B cell (primary cell): ENCODE data around the gene TMEM182. TPM values are rescaled to one million over a fixed set of nuclear protein-coding genes. Genes with fewer than 3 reads are reported as not detected.

Experiments
- ATAC-seq: fragments of 200-7000 bp; cut with Tn5 transposase; one replicate; pipeline ENCODE4 v1.10.0; 2021; ENCODE audit warnings: low read depth, mild to moderate bottlenecking, moderate number of reproducible peaks, moderate library complexity
- CTCF ChIA-PET: fragments of 350-600 bp; sonication (Branson Sonifier 250); formaldehyde crosslinking; loops from one replicate; lab custom pipeline; 2021; ENCODE audit warnings: antibody characterized with exemption, inconsistent platforms; lab: Charles Lee
- POLR2A ChIA-PET: fragments of 350-600 bp; sonication (Branson Sonifier 250); formaldehyde crosslinking; loops from one replicate; lab custom pipeline; 2021; ENCODE audit warnings: antibody characterized with exemption; lab: Charles Lee
- DNase-seq: peaks from one replicate; pipeline ENCODE4 v3.0.0; 2013
- H2AFZ ChIP-seq: 2 replicates; pipeline ENCODE4 v1.6.1; 2012; ENCODE audit warnings: mild to moderate bottlenecking, low read depth, low read length; ENCODE audit not compliant: insufficient read depth, poor library complexity, severe bottlenecking
- H3K27ac ChIP-seq, 2 donors: 1 replicate in 1 of 2; 2 replicates in 1 of 2; pipeline ENCODE4 v1.5.1; 2012 to 2013; ENCODE audit warnings: low read length in 2 of 2, mild to moderate bottlenecking in 2 of 2, moderate library complexity in 1 of 2
- H3K27me3 ChIP-seq, 4 experiments: fragments of 200-600 bp in 1 of 4; sonication (generic) in 1 of 4; replicated peaks in 1 of 4; 1 replicate in 2 of 4; 2 replicates in 2 of 4; pipeline versions ENCODE4 v1.6.1 to v1.7.0; 2013 to 2016; ENCODE audit warnings: low read length in 3 of 4, mild to moderate bottlenecking in 2 of 4, mixed read lengths in 1 of 4, moderate library complexity in 1 of 4; ENCODE audit not compliant: insufficient read depth in 4 of 4, control insufficient read depth in 3 of 4; ENCODE audit errors: control extremely low read depth in 1 of 4
- H3K36me3 ChIP-seq, 2 experiments: replicated peaks in 1 of 2; 1 replicate in 1 of 2; 2 replicates in 1 of 2; pipeline versions ENCODE4 v1.6.1 to v1.7.1; 2013; ENCODE audit warnings: low read length in 1 of 2; ENCODE audit not compliant: insufficient read depth in 2 of 2, control insufficient read depth in 1 of 2; ENCODE audit errors: control extremely low read depth in 1 of 2, extremely low read depth in 1 of 2
- H3K4me1 ChIP-seq, 2 donors: fragments of 200-600 bp in 1 of 2; sonication (generic) in 1 of 2; 1 replicate in 1 of 2; 2 replicates in 1 of 2; pipeline versions ENCODE4 v1.5.1 to v1.6.1; 2013 to 2017; ENCODE audit warnings: low read length in 2 of 2; ENCODE audit not compliant: control insufficient read depth in 2 of 2, insufficient read depth in 2 of 2
- H3K4me2 ChIP-seq: replicated peaks from 2 replicates; pipeline ENCODE3; 2012; ENCODE audit warnings: mild to moderate bottlenecking, low read depth, low read length; ENCODE audit not compliant: poor library complexity, severe bottlenecking
- H3K4me3 ChIP-seq, 5 experiments: fragments of 200-600 bp in 1 of 5; sonication (generic) in 1 of 5; 1 replicate in 3 of 5; 2 replicates in 2 of 5; pipeline versions ENCODE4 v1.5.1 to v1.7.0; 2011 to 2016; ENCODE audit warnings: low read length in 4 of 5, mild to moderate bottlenecking in 4 of 5, low read depth in 2 of 5, control low read depth in 1 of 5, moderate library complexity in 1 of 5; ENCODE audit not compliant: insufficient read depth in 1 of 5; ENCODE audit errors: control extremely low read depth in 1 of 5, extremely low read depth in 1 of 5
- H3K79me2 ChIP-seq: fragments of 200-600 bp; sonication (generic); one replicate; pipeline ENCODE4 v1.6.0; 2016; ENCODE audit warnings: low read length; ENCODE audit not compliant: control insufficient read depth, insufficient read depth
- H3K9ac ChIP-seq: fragments of 200-600 bp; sonication (generic); 2 replicates; pipeline ENCODE4 v1.6.1; 2017; ENCODE audit warnings: mild to moderate bottlenecking, low read length, moderate library complexity
- H3K9me3 ChIP-seq, 3 donors: one replicate each; pipeline versions ENCODE4 v1.6.1 to v1.7.1; 2013; ENCODE audit warnings: low read length in 2 of 3; ENCODE audit not compliant: control insufficient read depth in 2 of 3, insufficient read depth in 1 of 3; ENCODE audit errors: control extremely low read depth in 1 of 3
- H4K20me1 ChIP-seq: 2 replicates; pipeline ENCODE4 v1.6.0; 2012; ENCODE audit warnings: mild to moderate bottlenecking, low read length; ENCODE audit not compliant: insufficient read depth, control insufficient read depth, poor library complexity, severe bottlenecking
- H3K27ac Mint-ChIP-seq: one replicate; pipeline ENCODE4 v1.8.0; 2021; ENCODE audit warnings: mixed read lengths
- H3K27me3 Mint-ChIP-seq: one replicate; pipeline ENCODE4 v1.8.0; 2021; ENCODE audit warnings: mixed read lengths
- H3K4me1 Mint-ChIP-seq: one replicate; pipeline ENCODE4 v1.8.0; 2021; ENCODE audit warnings: mixed read lengths
- H3K4me3 Mint-ChIP-seq: one replicate; pipeline ENCODE4 v1.8.0; 2021; ENCODE audit warnings: mixed read lengths
- H3K9me3 Mint-ChIP-seq: one replicate; pipeline ENCODE4 v1.8.0; 2022; ENCODE audit warnings: mixed read lengths; ENCODE audit not compliant: insufficient read depth
- CTCF ChIP-seq: fragments of 200-600 bp; IDR thresholded peaks from one replicate; pipeline ENCODE4 v1.8.0; 2022; ENCODE audit warnings: antibody characterized with exemption, mild to moderate bottlenecking
- EZH2 ChIP-seq: IDR thresholded peaks from 2 replicates; pipeline ENCODE4 v1.6.1; 2012; ENCODE audit warnings: borderline replicate concordance, low read depth, mild to moderate bottlenecking, moderate library complexity, low read length; ENCODE audit not compliant: insufficient read depth, poor library complexity, severe bottlenecking
- WGBS: methylation state at CpG from one replicate; pipeline ENCODE4 v1.1.5; 2013; ENCODE audit warnings: missing lambda C conversion rate; ENCODE audit not compliant: insufficient coverage; 5-methylcytosine and 5-hydroxymethylcytosine counted together
- intact Hi-C: fragments of 100-400 bp; cut with micrococcal nuclease; formaldehyde crosslinking; loops from one replicate; pipeline ENCODE4 v1.10.0; 2022
- polyA plus RNA-seq: library from polyadenylated mRNA; depleted of rRNA; stranded (reverse); fragments of >200 nt; gene quantifications from 2 replicates; pipeline ENCODE4 v1.2.3, GENCODE V29; 2012
- total RNA-seq, 2 donors: library from RNA; stranded (reverse); fragments of 120-200 nt in 1 of 2; gene quantifications; 1 replicate in 1 of 2; 2 replicates in 1 of 2; pipeline versions ENCODE4 v1.2.3 to v1.2.4, GENCODE V29; 2013 to 2022

The TMEM182 gene
- total and polyA plus RNA-seq, 2 donors (not counting 1 experiment from before 2014, with no cell fraction given): 3.8 to 6.5 TPM

GRCh38 chr2:102718387-102719316 is 43.2 kb upstream of the TMEM182 start:
- H3K4me2 ChIP-seq: no peak overlapping the region
- H3K79me2 ChIP-seq: no peaks in the 10 kb centered on the region
- ChIA-PET CTCF (interaction anchor here (1.0 kb wide), 1 partner anchor 35 kb away, joined by 3 read pairs; no protein-coding TSS in a partner anchor), POLR2A (no interaction called here)
- H3K27ac ChIP-seq: no peak overlapping the region
- H3K36me3 ChIP-seq: peaks cover 1 to 55% of the 10 kb centered on the region in 2 experiments
- H3K4me3 ChIP-seq: no peak overlapping the region
- H3K9me3 ChIP-seq: no peaks in the 10 kb centered on the region
- Mint-ChIP-seq H3K4me3 (no peak overlapping the region), H3K27me3 (no peaks in the 10 kb centered on the region), H3K27ac (no peak overlapping the region), H3K9me3 (no peaks in the 10 kb centered on the region), H3K4me1 (no peaks in the 10 kb centered on the region)
- no peak for ATAC-seq
- H3K27me3 ChIP-seq: no peaks in the 10 kb centered on the region
- no peaks in the 10 kb centered on the region for H3K4me1 ChIP-seq
- 98% methylated on average over 22 of the region's 26 CpGs for WGBS
- H3K9ac ChIP-seq: no peak overlapping the region
- no peak for TF ChIP-seq CTCF
- no peaks in the 10 kb centered on the region for H4K20me1 ChIP-seq
- DNase-seq: no peak
- intact Hi-C loops: no loop called here
- H2AFZ ChIP-seq: no peak overlapping the region

- ChIA-PET POLR2A (no interaction called here), CTCF (no interaction called here)
- 92% methylated on average over 4 of the region's 7 CpGs for WGBS
- Histone ChIP-seq H3K4me3 (no peak overlapping the region), H2AFZ (no peak overlapping the region), H3K79me2 (no peaks in the 10 kb centered on the region), H3K36me3 (peaks cover 1 to 68% of the 10 kb centered on the region in 2 experiments), H3K4me2 (no peak overlapping the region), H3K27me3 (no peaks in the 10 kb centered on the region), H4K20me1 (no peaks in the 10 kb centered on the region), H3K4me1 (no peaks in the 10 kb centered on the region), H3K9ac (no peak overlapping the region), H3K27ac (no peak overlapping the region), H3K9me3 (no peaks in the 10 kb centered on the region)
- no peaks in the 10 kb centered on the region for H3K9me3 Mint-ChIP-seq
- H3K27ac Mint-ChIP-seq: no peak overlapping the region
- H3K4me1 Mint-ChIP-seq: no peaks in the 10 kb centered on the region
- intact Hi-C loops: no loop called here
- TF ChIP-seq EZH2: no peak
- no peaks in the 10 kb centered on the region for H3K27me3 Mint-ChIP-seq
- ATAC-seq (no peak), DNase-seq (no peak)
- no peak overlapping the region for H3K4me3 Mint-ChIP-seq
Observed at GRCh38 chr2:102724016-102724490, 37.8 kb upstream of the TMEM182 start.
